Caco-2 (cell line): ENCODE results near the gene TM4SF5. TPM values are rescaled to one million over a fixed set of nuclear protein-coding genes. Genes with fewer than 3 reads are reported as not detected.

ENCODE experiments used
- BruUV-seq: library from RNA; stranded (reverse); fragments of 400-500 nt; replicated peaks from 2 replicates; lab custom pipeline; 2021; lab: Mats Ljungman, UMichigan
- CTCF ChIA-PET: fragments of 300-600 bp; sonication (Branson Sonifier 250); formaldehyde crosslinking; loops from one replicate; lab custom pipeline; 2022; ENCODE audit warnings: antibody characterized with exemption; lab: Charles Lee
- POLR2A ChIA-PET: fragments of 300-600 bp; sonication (Branson Sonifier 250); formaldehyde crosslinking; loops from one replicate; lab custom pipeline; 2022; ENCODE audit warnings: antibody characterized with exemption; lab: Charles Lee
- DNase-seq, 2 experiments: peaks; one replicate each; pipeline versions ENCODE4 v3.0.0 to v3.0.0-alpha.2; 2020 to 2022
- H3K27me3 ChIP-seq: replicated peaks from 2 replicates; pipeline ENCODE4 v1.6.0; 2011; ENCODE audit warnings: low read length; ENCODE audit not compliant: control insufficient read depth, insufficient read depth
- H3K36me3 ChIP-seq: 2 replicates; pipeline ENCODE4 v1.5.1; 2011; ENCODE audit warnings: low read length; ENCODE audit not compliant: control insufficient read depth, insufficient read depth
- H3K4me1 ChIP-seq: fragments of 250-450 bp; sonication (Bioruptor Pico); 2 replicates; pipeline ENCODE4 v1.5.1; 2020; ENCODE audit warnings: mild to moderate bottlenecking
- H3K4me3 ChIP-seq: 2 replicates; pipeline ENCODE4 v1.5.1; 2011; ENCODE audit warnings: low read depth, mild to moderate bottlenecking, control low read depth, low read length
- H3K9me3 ChIP-seq: fragments of 250-450 bp; sonication (Bioruptor Pico); 2 replicates; pipeline ENCODE4 v1.5.1; 2020; ENCODE audit warnings: mild to moderate bottlenecking, moderate library complexity
- H3K27ac Mint-ChIP-seq: one replicate; pipeline ENCODE4 v1.8.0; 2022; ENCODE audit warnings: mixed read lengths; ENCODE audit not compliant: unreplicated experiment
- H3K27me3 Mint-ChIP-seq: one replicate; pipeline ENCODE4 v1.8.0; 2022; ENCODE audit warnings: mixed read lengths; ENCODE audit not compliant: insufficient read depth, unreplicated experiment
- H3K36me3 Mint-ChIP-seq: one replicate; pipeline ENCODE4 v1.8.0; 2022; ENCODE audit warnings: mild to moderate bottlenecking, mixed read lengths; ENCODE audit not compliant: insufficient read depth, unreplicated experiment
- H3K4me1 Mint-ChIP-seq: one replicate; pipeline ENCODE4 v1.8.0; 2022; ENCODE audit warnings: low read depth, mixed read lengths; ENCODE audit not compliant: unreplicated experiment
- H3K4me3 Mint-ChIP-seq: one replicate; pipeline ENCODE4 v1.8.0; 2022; ENCODE audit warnings: mild to moderate bottlenecking, moderate library complexity, mixed read lengths; ENCODE audit not compliant: unreplicated experiment
- H3K9me3 Mint-ChIP-seq: one replicate; pipeline ENCODE4 v1.8.0; 2022; ENCODE audit warnings: mixed read lengths; ENCODE audit not compliant: unreplicated experiment
- CTCF ChIP-seq, 2 experiments: fragments of 200-600 bp in 1 of 2; IDR thresholded peaks; 1 replicate in 1 of 2; 2 replicates in 1 of 2; pipeline versions ENCODE4 v1.5.1 to v1.8.0; 2011 to 2022; ENCODE audit warnings: antibody characterized with exemption in 1 of 2, control low read depth in 1 of 2, inconsistent platforms in 1 of 2, low read depth in 1 of 2, low read length in 1 of 2, mild to moderate bottlenecking in 1 of 2, moderate library complexity in 1 of 2; ENCODE audit not compliant: insufficient read depth in 1 of 2, severe bottlenecking in 1 of 2, unreplicated experiment in 1 of 2
- intact Hi-C: fragments of 100-400 bp; cut with micrococcal nuclease; formaldehyde crosslinking; loops from one replicate; pipeline ENCODE4 v1.10.0; 2022; ENCODE audit not compliant: unreplicated experiment
- total RNA-seq: library from RNA; stranded (reverse); gene quantifications from 2 replicates; pipeline ENCODE4 v1.2.3, GENCODE V29; 2022

The TM4SF5 gene
- total RNA-seq, 1 experiment from 2014 or later = 9.9 TPM

GRCh38 chr17:4818276-4818675, 46.6 kb downstream of the TM4SF5 start:
- CTCF ChIA-PET = no interaction called here
- TF ChIP-seq CTCF (IDR thresholded peaks at IDR 0.05; ENCODE audit: insufficient read depth in 1 of 2, low read depth in 1 of 2, low read length in 1 of 2, severe bottlenecking in 1 of 2, unreplicated experiment in 1 of 2) = no peak
- no peaks in the 10 kb centered on the region for H3K36me3 ChIP-seq
- intact Hi-C loops = no loop called here
- H3K27me3 ChIP-seq = no peaks in the 10 kb centered on the region
- H3K27ac Mint-ChIP-seq = no peak overlapping the region
- no peak overlapping the region for H3K4me3 ChIP-seq
- no TSS peak for BruUV-seq
- H3K4me3 Mint-ChIP-seq = no peak overlapping the region
- H3K4me1 Mint-ChIP-seq = no peaks in the 10 kb centered on the region
- H3K36me3 Mint-ChIP-seq = peaks cover 33% of the 10 kb centered on the region
- DNase-seq = no peak
- H3K27me3 Mint-ChIP-seq = no peaks in the 10 kb centered on the region
- H3K9me3 ChIP-seq = no peaks in the 10 kb centered on the region
- no peaks in the 10 kb centered on the region for H3K9me3 Mint-ChIP-seq
- POLR2A ChIA-PET = no interaction called here
- no peaks in the 10 kb centered on the region for H3K4me1 ChIP-seq

DNA sequence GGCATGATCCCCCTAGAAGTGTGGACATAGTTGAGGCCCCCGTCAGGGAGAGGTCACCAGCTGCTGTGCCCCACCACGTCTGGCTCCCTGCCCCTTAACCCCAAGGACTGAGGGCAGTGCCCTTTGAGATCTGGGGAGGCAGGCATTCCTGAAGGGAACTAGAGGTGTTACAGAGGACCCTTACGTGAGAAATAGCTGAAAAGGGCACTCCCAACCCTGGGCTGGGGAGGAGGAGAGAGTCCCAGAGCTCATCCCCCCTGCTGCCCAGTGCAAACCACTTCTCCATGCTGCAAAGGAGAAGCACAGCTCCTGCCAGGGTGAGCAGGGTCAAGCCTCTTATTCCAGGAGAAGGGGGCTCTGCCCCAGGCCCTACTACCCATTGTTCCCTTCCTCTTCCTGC, 51.1 kb downstream of the TM4SF5 start:
- CTCF ChIA-PET = no interaction called here
- no peaks in the 10 kb centered on the region for H3K4me1 ChIP-seq
- TF ChIP-seq CTCF (IDR thresholded peaks at IDR 0.05; ENCODE audit: insufficient read depth in 1 of 2, low read depth in 1 of 2, low read length in 1 of 2, severe bottlenecking in 1 of 2, unreplicated experiment in 1 of 2) = no peak
- H3K4me3 ChIP-seq = no peak overlapping the region
- H3K36me3 Mint-ChIP-seq = peaks cover 13% of the 10 kb centered on the region
- no peaks in the 10 kb centered on the region for H3K9me3 ChIP-seq
- intact Hi-C loops = no loop called here
- no peak overlapping the region for H3K4me3 Mint-ChIP-seq
- no peaks in the 10 kb centered on the region for H3K9me3 Mint-ChIP-seq
- H3K27me3 ChIP-seq = no peaks in the 10 kb centered on the region
- H3K27me3 Mint-ChIP-seq = no peaks in the 10 kb centered on the region
- no peak overlapping the region for H3K27ac Mint-ChIP-seq
- no TSS peak for BruUV-seq
- no peaks in the 10 kb centered on the region for H3K36me3 ChIP-seq
- POLR2A ChIA-PET = no interaction called here
- DNase-seq = no peak
- H3K4me1 Mint-ChIP-seq = no peaks in the 10 kb centered on the region

DNA sequence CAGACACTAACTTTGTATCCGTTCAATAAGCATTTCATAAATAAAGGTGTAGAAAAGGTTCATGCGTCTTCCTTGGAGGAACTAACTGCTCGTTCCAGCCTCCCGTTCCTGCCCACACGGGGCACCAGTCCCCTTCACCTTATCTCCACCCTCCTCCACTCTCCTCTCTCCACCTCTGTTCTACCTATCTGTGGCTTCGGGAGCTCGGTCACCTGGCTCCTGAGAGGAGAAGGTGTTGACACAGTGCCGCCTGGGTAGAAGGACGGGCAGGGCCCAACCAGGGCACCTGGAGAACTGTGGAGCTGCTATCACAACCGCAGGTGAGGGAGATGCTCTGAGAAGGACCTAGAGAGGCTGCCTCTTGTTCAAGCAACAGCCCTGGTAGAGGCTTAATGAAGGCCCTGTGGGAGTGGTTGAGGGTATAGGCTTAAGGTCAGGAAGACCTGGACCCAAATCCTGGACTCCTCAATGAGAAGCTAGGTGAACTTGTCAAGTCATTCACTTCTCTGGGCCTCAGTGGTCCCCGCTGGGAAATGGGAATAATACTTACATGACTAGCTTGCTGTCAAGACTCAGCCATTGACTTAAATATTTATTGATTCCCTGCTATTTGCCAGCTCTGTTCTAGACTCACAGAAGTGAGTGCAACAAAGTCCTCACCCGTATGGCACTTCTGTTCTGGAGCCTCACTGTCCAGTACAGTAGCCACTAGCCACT, 51.8 kb downstream of the TM4SF5 start:
- H3K27ac Mint-ChIP-seq = no peak overlapping the region
- BruUV-seq = no TSS peak
- no peak for DNase-seq
- ChIA-PET CTCF (no interaction called here), POLR2A (interaction anchor here (0.6 kb wide), 1 partner anchor 44 kb away, joined by 3 read pairs; no protein-coding TSS in a partner anchor)
- H3K4me1 Mint-ChIP-seq = no peaks in the 10 kb centered on the region
- no peaks in the 10 kb centered on the region for H3K4me1 ChIP-seq
- no peaks in the 10 kb centered on the region for H3K27me3 Mint-ChIP-seq
- no peak for TF ChIP-seq CTCF (IDR thresholded peaks at IDR 0.05; ENCODE audit: insufficient read depth in 1 of 2, low read depth in 1 of 2, low read length in 1 of 2, severe bottlenecking in 1 of 2, unreplicated experiment in 1 of 2)
- intact Hi-C loops = no loop called here
- no peaks in the 10 kb centered on the region for H3K27me3 ChIP-seq
- no peak overlapping the region for H3K4me3 ChIP-seq
- H3K9me3 Mint-ChIP-seq = no peaks in the 10 kb centered on the region
- H3K36me3 Mint-ChIP-seq = peaks cover 13% of the 10 kb centered on the region
- H3K36me3 ChIP-seq = no peaks in the 10 kb centered on the region
- no peak overlapping the region for H3K4me3 Mint-ChIP-seq
- no peaks in the 10 kb centered on the region for H3K9me3 ChIP-seq
